ENCODE data around the gene TRIM37. TPM values are rescaled to one million over a fixed set of nuclear protein-coding genes. Genes with fewer than 3 reads are reported as not detected.
A peak's percentile ranks its signal among the peaks of the same experiment; 100 is the strongest.
"Not testable (repeated sequence)": the region's sequence is repeated elsewhere in the genome, so short reads cannot be mapped to it uniquely, and the experiment has no call there.

The TRIM37 gene
- total RNA-seq (2014; rRNA removed; shearing (Covaris generic)): 18.0 and 21.7 TPM in 2 replicates

GRCh38 chr17:59106463-59107305 is at the start of gene TRIM37:
Gene TRIM37, minus strand, starts transcription at chr17:59106880. Its CDS starts 419 bp downstream, at chr17:59106461.
- peak; percentile 99 for DNase-seq (ENCODE audit: low spot score)

GRCh38 chr17:59155439-59156177 is 48.9 kb upstream of the TRIM37 start, which contains the start of gene PRR11:
Gene PRR11, plus strand, starts transcription at chr17:59155746. Its CDS starts 14,007 bp downstream, at chr17:59169753.
- peak; percentile 98 for DNase-seq (ENCODE audit: low spot score)

- DNase-seq (ENCODE audit: low spot score): no peak
These were observed 48.2 kb upstream of the TRIM37 start, which contains the start of gene SKA2 for GRCh38 chr17:59154721-59155438. Gene SKA2, minus strand, starts transcription at chr17:59155186. Its CDS starts 23 bp downstream, at chr17:59155163.

GRCh38 chr17:59154292-59154720 is 47.6 kb upstream of the TRIM37 start:
- DNase-seq (ENCODE audit: low spot score): peak; percentile 70

GRCh38 chr17:59152925-59153324 is 46.2 kb upstream of the TRIM37 start:
- no peak for DNase-seq (ENCODE audit: low spot score)

GRCh38 chr17:59151591-59151990 is 44.9 kb upstream of the TRIM37 start:
- no peak for DNase-seq (ENCODE audit: low spot score)

- no peak for DNase-seq (ENCODE audit: low spot score)
These were observed 44.3 kb upstream of the TRIM37 start for GRCh38 chr17:59151006-59151405.

GRCh38 chr17:59149841-59150511 is 43.3 kb upstream of the TRIM37 start:
- DNase-seq (ENCODE audit: low spot score): no peak

- DNase-seq (ENCODE audit: low spot score): no peak
These were observed 42.4 kb upstream of the TRIM37 start for GRCh38 chr17:59149051-59149450.

- no peak for DNase-seq (ENCODE audit: low spot score)
These were observed 39.0 kb upstream of the TRIM37 start for GRCh38 chr17:59145571-59146096.

GRCh38 chr17:59141860-59142259 is 35.2 kb upstream of the TRIM37 start:
- no peak for DNase-seq (ENCODE audit: low spot score)

- no peak for DNase-seq (ENCODE audit: low spot score)
These were observed 33.3 kb upstream of the TRIM37 start for GRCh38 chr17:59139939-59140338.

- not testable (repeated sequence) for DNase-seq (ENCODE audit: low spot score)
These were observed 31.7 kb upstream of the TRIM37 start for GRCh38 chr17:59138339-59138738.

GRCh38 chr17:59131131-59131530 is 24.5 kb upstream of the TRIM37 start:
- DNase-seq (ENCODE audit: low spot score): no peak

GRCh38 chr17:59129814-59130213 is 23.1 kb upstream of the TRIM37 start:
- DNase-seq (ENCODE audit: low spot score): no peak

- DNase-seq (ENCODE audit: low spot score): no peak
These were observed 20.2 kb upstream of the TRIM37 start for GRCh38 chr17:59126809-59127417.

- no peak for DNase-seq (ENCODE audit: low spot score)
These were observed 18.0 kb upstream of the TRIM37 start for GRCh38 chr17:59124665-59125064.

GRCh38 chr17:59121901-59122480 is 15.3 kb upstream of the TRIM37 start:
- no peak for DNase-seq (ENCODE audit: low spot score)

- no peak for DNase-seq (ENCODE audit: low spot score)
These were observed 8.8 kb upstream of the TRIM37 start for GRCh38 chr17:59115474-59115873.

- DNase-seq (ENCODE audit: low spot score): no peak
These were observed 4.9 kb upstream of the TRIM37 start for GRCh38 chr17:59111539-59111938.

Measured in HT-29 (cell line).